ENCODE results near the gene CGAS.
"Not testable (repeated sequence)": the region's sequence is repeated elsewhere in the genome, so short reads cannot be mapped to it uniquely, and the experiment has no call there.

- not testable (repeated sequence) for TF ChIP-seq CTCF, POLR2AphosphoS5 (IDR thresholded peaks at IDR 0.05)
Measured at GRCh38 chr6:73392188-73392587, 59.9 kb downstream of the CGAS start.
